HepG2 (cell line): ENCODE data around the gene MAGT1. TPM values are rescaled to one million over a fixed set of nuclear protein-coding genes. Genes with fewer than 3 reads are reported as not detected.
A peak's percentile ranks its signal among the peaks of the same experiment; 100 is the strongest.

Experiments used
- ATAC-seq: fragments of 200-7000 bp; cut with Tn5 transposase; 3 replicates; pipeline ENCODE4 v1.9.1; 2020; ENCODE audit warnings: mild to moderate bottlenecking, moderate library complexity
- BruUV-seq: library from RNA; stranded (reverse); fragments of 400-500 nt; replicated peaks from 2 replicates; lab custom pipeline; 2021; lab: Mats Ljungman, UMichigan
- CTCF ChIA-PET: fragments of 300-600 bp; formaldehyde crosslinking; extraction: SDS; loops from one replicate; lab custom pipeline; 2021; ENCODE audit warnings: low total read pairs, inconsistent platforms, low intra/inter-chr PET ratio; lab: Yijun Ruan, JAX
- POLR2A ChIA-PET: fragments of 350-600 bp; sonication (Branson Sonifier 250); formaldehyde crosslinking; loops from one replicate; lab custom pipeline; 2020; ENCODE audit warnings: antibody characterized with exemption, inconsistent platforms; lab: Yijun Ruan, JAX
- DNase-seq: peaks from one replicate; pipeline ENCODE4 v3.0.0-alpha.2; 2015; ENCODE audit warnings: low spot score
- FAIRE-seq: peaks from 3 replicates; lab custom pipeline; 2011; peaks lifted over from hg19 to GRCh38; lab: Jason Lieb, UNC
- H2AFZ ChIP-seq: one replicate; pipeline ENCODE4 v1.6.1; 2011; ENCODE audit warnings: low read length, inconsistent platforms
- H3K27ac ChIP-seq: fragments of 300-600 bp; 3 replicates; pipeline ENCODE4 v1.8.0; 2011; ENCODE audit warnings: mixed run types, mild to moderate bottlenecking, mixed read lengths, low read length, inconsistent platforms; ENCODE audit not compliant: insufficient read depth; ENCODE audit errors: extremely low read length
- H3K27me3 ChIP-seq, 2 experiments: fragments of 200-600 bp in 1 of 2; 2 replicates in 1 of 2; 3 replicates in 1 of 2; pipeline versions ENCODE4 v1.6.0 to v1.8.0; 2011; ENCODE audit warnings: low read length in 2 of 2, mild to moderate bottlenecking in 2 of 2, moderate library complexity in 2 of 2, inconsistent platforms in 1 of 2; ENCODE audit not compliant: insufficient read depth in 2 of 2, control insufficient read depth in 1 of 2
- H3K36me3 ChIP-seq, 2 experiments: fragments of 200-600 bp in 1 of 2; replicated peaks in 1 of 2; 2 replicates in 1 of 2; 3 replicates in 1 of 2; pipeline versions ENCODE4 v1.5.1 to v1.8.0; 2011; ENCODE audit warnings: low read length in 2 of 2, inconsistent platforms in 1 of 2; ENCODE audit not compliant: insufficient read depth in 2 of 2, control insufficient read depth in 1 of 2
- H3K4me1 ChIP-seq: 2 replicates; pipeline ENCODE4 v1.5.1; 2012; ENCODE audit warnings: low read length, inconsistent platforms; ENCODE audit not compliant: insufficient read depth
- H3K4me2 ChIP-seq: 2 replicates; pipeline ENCODE4 v1.6.0; 2011; ENCODE audit warnings: low read depth, low read length, inconsistent platforms
- H3K4me3 ChIP-seq, 3 experiments: fragments of 200-600 bp in 1 of 3; sonication (generic), shearing (Covaris generic) in 1 of 3; replicated peaks in 1 of 3; 2 replicates each; pipeline ENCODE4 v1.5.1; 2011 to 2016; ENCODE audit warnings: low read length in 3 of 3, inconsistent platforms in 2 of 3, low read depth in 2 of 3, mild to moderate bottlenecking in 2 of 3, control low read depth in 1 of 3, mixed read lengths in 1 of 3; ENCODE audit not compliant: insufficient read depth in 1 of 3
- H3K79me2 ChIP-seq: one replicate; pipeline ENCODE4 v1.6.1; 2011; ENCODE audit warnings: low read length, inconsistent platforms; ENCODE audit not compliant: insufficient read depth
- H3K9ac ChIP-seq: 2 replicates; pipeline ENCODE4 v1.6.0; 2011; ENCODE audit warnings: mild to moderate bottlenecking, low read depth, low read length, inconsistent platforms; ENCODE audit not compliant: insufficient read depth
- H3K9me3 ChIP-seq: 2 replicates; pipeline ENCODE4 v1.5.1; 2012; ENCODE audit warnings: mild to moderate bottlenecking, low read length
- H4K20me1 ChIP-seq: 2 replicates; pipeline ENCODE4 v1.6.0; 2011; ENCODE audit warnings: inconsistent platforms, mild to moderate bottlenecking, low read length, moderate library complexity; ENCODE audit not compliant: insufficient read depth
- FOXA1 ChIP-seq, 2 experiments: fragments of 450-650 bp in 1 of 2; sonication (generic) in 1 of 2; formaldehyde crosslinking in 1 of 2; IDR thresholded peaks; 2 replicates each; pipeline versions ENCODE4 v1.4.0 to v1.6.1; 2016 to 2020; ENCODE audit warnings: missing genetic modification reagents in 1 of 2
- FOXA3 ChIP-seq: IDR thresholded peaks from 2 replicates; pipeline ENCODE4 v1.6.1; 2016; ENCODE audit warnings: missing genetic modification reagents, missing compliant biosample characterization
- NR2F1 ChIP-seq, 2 experiments: fragments of 450-650 bp in 1 of 2; formaldehyde crosslinking in 1 of 2; IDR thresholded peaks; 2 replicates each; pipeline versions ENCODE4 v1.5.0 to v1.6.1; 2016 to 2020; ENCODE audit warnings: mild to moderate bottlenecking in 1 of 2, missing compliant biosample characterization in 1 of 2, missing genetic modification reagents in 1 of 2, moderate library complexity in 1 of 2
- PHF20 ChIP-seq: sonication (generic); formaldehyde crosslinking; IDR thresholded peaks from 2 replicates; pipeline ENCODE4 v1.5.0; 2020; ENCODE audit warnings: mild to moderate bottlenecking, missing genetic modification reagents
- YEATS4 ChIP-seq: sonication (generic); formaldehyde crosslinking; IDR thresholded peaks from 2 replicates; pipeline ENCODE4 v1.4.0; 2020; ENCODE audit warnings: missing genetic modification reagents, borderline replicate concordance
- WGBS: methylation state at CpG from one replicate; pipeline ENCODE4 v1.1.6; 2017; ENCODE audit warnings: low lambda C conversion rate; 5-methylcytosine and 5-hydroxymethylcytosine counted together
- in situ Hi-C: cut with HindIII; loops from 2 replicates; pipeline ENCODE4 v1.10.0; 2017; ENCODE audit warnings: low pct_unique_long_range_greater_than_20kb; ENCODE audit not compliant: extremely low pct_ligation_motif_present
- intact Hi-C: fragments of 100-400 bp; cut with micrococcal nuclease; formaldehyde crosslinking; loops from one replicate; pipeline ENCODE4 v1.10.0; 2022; ENCODE audit not compliant: unreplicated experiment
- polyA plus RNA-seq, 8 experiments: library from polyadenylated mRNA; depleted of rRNA in 3 of 8; stranded (reverse) in 7 of 8; unstranded in 1 of 8; fragments of >200 nt; fragmentation: Illumina TruSeq in 4 of 8; extraction: Trizol in 4 of 8; gene quantifications; 2 replicates each; pipeline versions ENCODE4 v1.2.1 to v1.2.3, GENCODE V29; 2011 to 2016; ENCODE audit warnings: low read depth in 4 of 8, missing spikeins in 1 of 8, mixed read lengths in 1 of 8; ENCODE audit not compliant: insufficient read depth in 1 of 8
- total RNA-seq, 5 experiments: library from RNA; depleted of rRNA; stranded (reverse); fragments of >200 nt; fragmentation: Illumina TruSeq; extraction: Trizol; gene quantifications; 2 replicates each; pipeline ENCODE4 v1.2.3, GENCODE V29; 2016; ENCODE audit warnings: low read depth in 1 of 5

Gene MAGT1
- total and polyA plus RNA-seq, 2 of the 13 experiments (the other 11 are each of a cell fraction or from before 2014, with no cell fraction given): 38.0 to 75.0 TPM

GRCh38 chrX:77917294-77917933 lies 22.2 kb upstream of the MAGT1 start:
- DNase-seq (no peak), ATAC-seq (peak; percentile 61), FAIRE-seq (peak; percentile 12)
- no peaks in the 10 kb centered on the region for H3K9me3 ChIP-seq
- POLR2A ChIA-PET: no interaction called here
- in situ Hi-C loops: loop anchor here (25.0 kb wide), 1 partner anchor 195 kb away; the partner anchor contains the start of gene PGK1
- H3K27ac ChIP-seq: no peak overlapping the region
- H2AFZ ChIP-seq: no peak overlapping the region
- H4K20me1 ChIP-seq: no peaks in the 10 kb centered on the region
- no peak overlapping the region; the same call in 1 of the 2 replicates for H3K4me2 ChIP-seq
- no peak overlapping the region for H3K9ac ChIP-seq
- 62% methylated on average over 2 of the region's 2 CpGs for WGBS
- no peak overlapping the region for H3K4me3 ChIP-seq
- intact Hi-C loops: no loop called here
- no peaks in the 10 kb centered on the region for H3K79me2 ChIP-seq
- CTCF ChIA-PET: no interaction called here
- peaks cover 15% of the 10 kb centered on the region for H3K4me1 ChIP-seq
- no TSS peak for BruUV-seq
- H3K36me3 ChIP-seq: no peaks in the 10 kb centered on the region
- H3K27me3 ChIP-seq: no peaks in the 10 kb centered on the region
- TF ChIP-seq FOXA3 (CRISPR knock-in tag): peak; percentile 48
- no peak for TF ChIP-seq YEATS4 (CRISPR knock-in tag)
- TF ChIP-seq NR2F1 (CRISPR knock-in tag; IDR thresholded peaks at IDR 0.05): 0 out of 4 replicates have a peak, but pooled peaks have one; percentile 25 to 34
- TF ChIP-seq FOXA1 (IDR thresholded peaks at IDR 0.05): no peak
- 0 out of 2 replicates have a peak, but pooled peaks have one; percentile 40 for TF ChIP-seq FOXA1 (CRISPR knock-in tag; IDR thresholded peaks at IDR 0.05)
- TF ChIP-seq PHF20 (CRISPR knock-in tag): no peak
